HepG2 (cell line): Measurements from ENCODE around the gene VPS37B. TPM values are rescaled to one million over a fixed set of nuclear protein-coding genes. Genes with fewer than 3 reads are reported as not detected.

Experiments used
- CCDC6 ChIP-seq: sonication (generic); formaldehyde crosslinking; IDR thresholded peaks from 2 replicates; pipeline ENCODE4 v1.8.1; 2022; ENCODE audit warnings: mild to moderate bottlenecking, missing genetic modification reagents, moderate library complexity
- FOXK1 ChIP-seq: sonication (generic); formaldehyde crosslinking; IDR thresholded peaks from 2 replicates; pipeline ENCODE4 v1.4.0; 2020; ENCODE audit warnings: low read depth, missing genetic modification reagents, borderline replicate concordance
- SOX13 ChIP-seq, 3 experiments: fragments of 450-650 bp in 1 of 3; sonication (generic) in 1 of 3; formaldehyde crosslinking in 1 of 3; IDR thresholded peaks in 2 of 3; conservative IDR thresholded peaks in 1 of 3; 2 replicates each; pipeline versions ENCODE4 v1.5.0 to v1.6.1; 2016 to 2020; ENCODE audit warnings: antibody characterized with exemption in 1 of 3, mild to moderate bottlenecking in 1 of 3, missing compliant biosample characterization in 1 of 3, missing genetic modification reagents in 1 of 3, moderate library complexity in 1 of 3
- TMF1 ChIP-seq: sonication (generic); formaldehyde crosslinking; IDR thresholded peaks from 2 replicates; pipeline ENCODE4 v1.8.1; 2022; ENCODE audit warnings: low read depth, missing genetic modification reagents
- ZNF644 ChIP-seq: IDR thresholded peaks from 2 replicates; pipeline ENCODE4 v1.6.1; 2016; ENCODE audit warnings: low read depth
- polyA plus RNA-seq, 8 experiments: library from polyadenylated mRNA; depleted of rRNA in 3 of 8; stranded (reverse) in 7 of 8; unstranded in 1 of 8; fragments of >200 nt; fragmentation: Illumina TruSeq in 4 of 8; extraction: Trizol in 4 of 8; gene quantifications; 2 replicates each; pipeline versions ENCODE4 v1.2.1 to v1.2.3, GENCODE V29; 2011 to 2016; ENCODE audit warnings: low read depth in 4 of 8, missing spikeins in 1 of 8, mixed read lengths in 1 of 8; ENCODE audit not compliant: insufficient read depth in 1 of 8
- total RNA-seq, 5 experiments: library from RNA; depleted of rRNA; stranded (reverse); fragments of >200 nt; fragmentation: Illumina TruSeq; extraction: Trizol; gene quantifications; 2 replicates each; pipeline ENCODE4 v1.2.3, GENCODE V29; 2016; ENCODE audit warnings: low read depth in 1 of 5
- TF ChIP-seq, protein P1 (sequence below): sonication (generic); formaldehyde crosslinking; IDR thresholded peaks from 2 replicates; pipeline ENCODE4 v1.5.1; 2020; ENCODE audit warnings: missing genetic modification reagents, mild to moderate bottlenecking, borderline replicate concordance
- TF ChIP-seq, protein P2 (sequence below): IDR thresholded peaks from 2 replicates; pipeline ENCODE4 v1.6.1; 2016; ENCODE audit warnings: mild to moderate bottlenecking, missing biosample characterization, missing genetic modification reagents
- TF ChIP-seq, protein P3 (sequence below): sonication (generic); formaldehyde crosslinking; IDR thresholded peaks from 2 replicates; pipeline ENCODE4 v1.5.0; 2020; ENCODE audit warnings: mild to moderate bottlenecking, missing genetic modification reagents, moderate library complexity

Gene VPS37B
- total and polyA plus RNA-seq, 2 of the 13 experiments (the other 11 are each of a cell fraction or from before 2014, with no cell fraction given): 4.6 to 5.3 TPM

DNA sequence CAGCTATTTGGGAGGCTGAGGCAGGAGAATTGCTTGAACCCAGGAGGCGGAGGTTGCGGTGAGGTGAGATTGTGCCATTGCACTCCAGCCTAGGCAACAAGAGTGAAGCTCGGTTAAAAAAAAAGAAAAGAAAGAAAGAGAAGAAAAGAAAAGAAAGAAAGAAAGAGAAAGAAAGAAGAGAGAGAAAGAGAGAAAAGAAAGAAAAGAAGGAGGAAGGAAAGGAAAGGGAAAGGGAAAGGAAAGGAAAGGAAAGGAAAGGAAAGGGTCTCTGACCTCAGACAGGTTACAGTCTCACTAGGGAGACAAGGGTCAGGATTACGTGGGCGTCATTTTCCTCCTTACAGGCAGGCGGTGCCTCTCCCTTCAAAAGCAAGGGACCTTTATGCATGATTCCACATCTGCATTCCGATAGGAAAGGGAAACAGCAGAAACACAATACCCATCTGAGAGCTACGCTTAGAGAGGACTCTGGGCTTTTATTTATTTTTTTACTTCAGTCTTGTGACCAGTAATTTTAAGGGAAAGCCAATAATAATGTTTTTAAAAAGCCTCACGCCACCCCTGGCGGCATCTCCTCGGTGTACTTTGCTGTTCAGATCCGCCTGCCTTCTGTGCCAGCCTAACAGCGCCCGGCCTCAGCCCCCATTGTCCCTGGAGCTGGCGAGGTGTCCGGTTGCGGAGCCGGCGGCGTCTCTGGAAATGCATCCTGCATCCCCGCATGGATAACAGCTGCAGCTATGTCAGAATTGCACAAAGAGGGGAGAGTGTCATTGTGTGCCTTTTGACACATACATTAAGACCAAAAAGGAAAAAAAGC lies 61.6 kb downstream of the VPS37B start (continued):
- TF ChIP-seq SOX13 (IDR thresholded peaks at IDR 0.05): no peak
- peak in 1 of 2 experiments; percentile 24; a peak in 1 of 4 replicates for TF ChIP-seq SOX13 (CRISPR knock-in tag; conservative IDR thresholded peaks at IDR 0.05 in 1 of 2, IDR thresholded peaks at IDR 0.05 in 1 of 2)
- TF ChIP-seq ZNF644 (CRISPR knock-in tag): no peak
- TF ChIP-seq, protein P1, sequence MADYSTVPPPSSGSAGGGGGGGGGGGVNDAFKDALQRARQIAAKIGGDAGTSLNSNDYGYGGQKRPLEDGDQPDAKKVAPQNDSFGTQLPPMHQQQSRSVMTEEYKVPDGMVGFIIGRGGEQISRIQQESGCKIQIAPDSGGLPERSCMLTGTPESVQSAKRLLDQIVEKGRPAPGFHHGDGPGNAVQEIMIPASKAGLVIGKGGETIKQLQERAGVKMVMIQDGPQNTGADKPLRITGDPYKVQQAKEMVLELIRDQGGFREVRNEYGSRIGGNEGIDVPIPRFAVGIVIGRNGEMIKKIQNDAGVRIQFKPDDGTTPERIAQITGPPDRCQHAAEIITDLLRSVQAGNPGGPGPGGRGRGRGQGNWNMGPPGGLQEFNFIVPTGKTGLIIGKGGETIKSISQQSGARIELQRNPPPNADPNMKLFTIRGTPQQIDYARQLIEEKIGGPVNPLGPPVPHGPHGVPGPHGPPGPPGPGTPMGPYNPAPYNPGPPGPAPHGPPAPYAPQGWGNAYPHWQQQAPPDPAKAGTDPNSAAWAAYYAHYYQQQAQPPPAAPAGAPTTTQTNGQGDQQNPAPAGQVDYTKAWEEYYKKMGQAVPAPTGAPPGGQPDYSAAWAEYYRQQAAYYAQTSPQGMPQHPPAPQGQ (CRISPR knock-in tag): no peak
- no peak for TF ChIP-seq FOXK1 (CRISPR knock-in tag)
- TF ChIP-seq, protein P2, sequence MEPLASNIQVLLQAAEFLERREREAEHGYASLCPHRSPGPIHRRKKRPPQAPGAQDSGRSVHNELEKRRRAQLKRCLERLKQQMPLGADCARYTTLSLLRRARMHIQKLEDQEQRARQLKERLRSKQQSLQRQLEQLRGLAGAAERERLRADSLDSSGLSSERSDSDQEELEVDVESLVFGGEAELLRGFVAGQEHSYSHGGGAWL (CRISPR knock-in tag): no peak
- TF ChIP-seq TMF1 (CRISPR knock-in tag): no peak
- TF ChIP-seq CCDC6 (CRISPR knock-in tag): no peak
- TF ChIP-seq, protein P3, sequence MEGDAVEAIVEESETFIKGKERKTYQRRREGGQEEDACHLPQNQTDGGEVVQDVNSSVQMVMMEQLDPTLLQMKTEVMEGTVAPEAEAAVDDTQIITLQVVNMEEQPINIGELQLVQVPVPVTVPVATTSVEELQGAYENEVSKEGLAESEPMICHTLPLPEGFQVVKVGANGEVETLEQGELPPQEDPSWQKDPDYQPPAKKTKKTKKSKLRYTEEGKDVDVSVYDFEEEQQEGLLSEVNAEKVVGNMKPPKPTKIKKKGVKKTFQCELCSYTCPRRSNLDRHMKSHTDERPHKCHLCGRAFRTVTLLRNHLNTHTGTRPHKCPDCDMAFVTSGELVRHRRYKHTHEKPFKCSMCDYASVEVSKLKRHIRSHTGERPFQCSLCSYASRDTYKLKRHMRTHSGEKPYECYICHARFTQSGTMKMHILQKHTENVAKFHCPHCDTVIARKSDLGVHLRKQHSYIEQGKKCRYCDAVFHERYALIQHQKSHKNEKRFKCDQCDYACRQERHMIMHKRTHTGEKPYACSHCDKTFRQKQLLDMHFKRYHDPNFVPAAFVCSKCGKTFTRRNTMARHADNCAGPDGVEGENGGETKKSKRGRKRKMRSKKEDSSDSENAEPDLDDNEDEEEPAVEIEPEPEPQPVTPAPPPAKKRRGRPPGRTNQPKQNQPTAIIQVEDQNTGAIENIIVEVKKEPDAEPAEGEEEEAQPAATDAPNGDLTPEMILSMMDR: peak; percentile 28
